Large intestine (tissue), 3 donors: ENCODE measurements around the gene NUDT14. TPM values are rescaled to one million over a fixed set of nuclear protein-coding genes. Genes with fewer than 3 reads are reported as not detected.

ENCODE experiments used
- DNase-seq, 2 donors: peaks; one replicate each; pipeline versions ENCODE4 v3.0.0 to v3.0.0-alpha.2; 2013
- H3K27ac ChIP-seq: one replicate; pipeline ENCODE4 v1.5.1; 2013; ENCODE audit warnings: low read length
- H3K27me3 ChIP-seq: 2 replicates; pipeline ENCODE4 v1.6.1; 2013; ENCODE audit warnings: low read length; ENCODE audit not compliant: control insufficient read depth, insufficient read depth
- H3K36me3 ChIP-seq: 2 replicates; pipeline ENCODE4 v1.6.1; 2013; ENCODE audit warnings: low read length; ENCODE audit not compliant: control insufficient read depth, insufficient read depth
- H3K4me1 ChIP-seq: one replicate; pipeline ENCODE4 v1.6.1; 2013; ENCODE audit warnings: low read length; ENCODE audit not compliant: control insufficient read depth, insufficient read depth
- H3K4me3 ChIP-seq: one replicate; pipeline ENCODE4 v1.5.1; 2013; ENCODE audit warnings: low read length
- H3K9me3 ChIP-seq: one replicate; pipeline ENCODE4 v1.6.1; 2013; ENCODE audit warnings: mild to moderate bottlenecking, low read depth, low read length, moderate library complexity; ENCODE audit not compliant: control insufficient read depth
- WGBS: methylation state at CpG from one replicate; pipeline ENCODE4 v1.1.5; 2013; ENCODE audit warnings: low lambda C conversion rate; ENCODE audit not compliant: insufficient coverage; 5-methylcytosine and 5-hydroxymethylcytosine counted together
- polyA plus RNA-seq: library from polyadenylated mRNA; unstranded; fragments of 120-200 nt; gene quantifications from one replicate; pipeline ENCODE4 v1.2.1, GENCODE V29; 2013

The NUDT14 gene
- polyA plus RNA-seq, 1 donor = 64.4 TPM

DNA sequence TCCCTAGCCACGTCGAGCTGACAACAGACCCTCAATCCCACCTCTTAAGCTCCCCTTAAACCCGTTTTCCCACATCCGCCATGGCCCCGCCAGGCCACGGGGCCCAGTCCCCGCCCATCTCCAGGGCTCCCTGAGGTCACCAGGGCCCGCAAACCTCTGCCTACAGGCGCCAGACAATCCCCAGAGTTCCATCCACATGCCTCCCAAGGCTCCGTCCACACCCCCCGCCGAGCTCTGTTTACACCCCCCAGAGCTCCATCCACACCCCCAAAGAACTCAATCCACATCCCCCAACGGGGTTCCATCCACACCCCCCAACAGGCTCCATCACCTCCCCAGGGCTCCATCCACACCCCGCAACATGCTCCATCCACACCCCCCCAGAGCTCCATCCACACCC lies 21.8 kb downstream of the NUDT14 start:
- no peaks in the 10 kb centered on the region for H3K36me3 ChIP-seq
- H3K27ac ChIP-seq = no peak overlapping the region
- no peak overlapping the region for H3K4me3 ChIP-seq
- H3K27me3 ChIP-seq = no peaks in the 10 kb centered on the region
- DNase-seq = no peak
- no peaks in the 10 kb centered on the region for H3K4me1 ChIP-seq
- H3K9me3 ChIP-seq = no peaks in the 10 kb centered on the region
- WGBS = no CpG with 5 or more reads among the region's 14 CpGs

DNA sequence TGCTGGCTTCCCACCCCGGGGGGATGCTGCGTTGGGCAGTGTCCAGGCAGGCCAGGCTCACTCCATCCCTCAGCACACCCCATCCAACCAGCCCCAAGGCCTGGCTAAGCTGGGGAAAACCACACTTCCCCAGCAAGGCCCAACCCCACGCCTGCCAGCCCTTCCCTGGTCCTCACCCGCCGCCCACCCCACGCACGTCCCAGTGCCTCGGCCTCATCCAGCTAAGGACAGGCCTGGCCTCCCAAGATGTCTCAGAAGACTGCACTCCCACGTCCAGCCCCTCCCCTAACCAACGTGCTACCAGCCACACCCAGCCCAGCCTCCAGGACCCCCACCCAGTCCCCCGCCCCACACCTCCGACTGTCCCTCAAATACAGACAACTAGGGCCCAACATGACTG lies 22.3 kb downstream of the NUDT14 start:
- H3K4me3 ChIP-seq = no peak overlapping the region
- no CpG with 5 or more reads among the region's 12 CpGs for WGBS

DNA sequence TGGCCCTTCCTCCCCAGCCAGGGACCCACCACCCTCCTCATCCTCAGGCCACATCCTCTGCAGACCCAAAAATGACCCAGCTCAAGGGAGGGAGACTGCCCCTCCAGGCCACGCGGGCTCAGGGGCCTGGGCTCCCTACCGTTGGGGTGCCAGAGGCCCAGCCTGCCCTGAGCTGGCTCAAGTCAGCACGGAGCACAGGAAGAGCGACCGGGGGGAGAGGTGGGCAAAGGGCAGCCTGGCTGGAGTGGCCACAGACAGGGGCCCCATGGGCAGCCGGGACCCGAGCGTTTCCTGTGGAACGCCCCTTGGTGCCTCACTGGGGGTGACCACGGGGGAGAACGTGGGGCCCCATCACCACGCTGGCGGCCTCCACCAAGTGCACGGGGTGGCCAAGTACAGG lies 23.2 kb downstream of the NUDT14 start:
- H3K27ac ChIP-seq = no peak overlapping the region
- WGBS = no CpG with 5 or more reads among the region's 15 CpGs
- H3K4me1 ChIP-seq = no peaks in the 10 kb centered on the region
- no peaks in the 10 kb centered on the region for H3K27me3 ChIP-seq
- H3K36me3 ChIP-seq = no peaks in the 10 kb centered on the region
- no peaks in the 10 kb centered on the region for H3K9me3 ChIP-seq
- DNase-seq = no peak
- no peak overlapping the region for H3K4me3 ChIP-seq

More for the DNA sequence above, 22.3 kb downstream of the NUDT14 start:
- H3K36me3 ChIP-seq = no peaks in the 10 kb centered on the region
- H3K27me3 ChIP-seq = no peaks in the 10 kb centered on the region
- H3K9me3 ChIP-seq = no peaks in the 10 kb centered on the region
- no peak overlapping the region for H3K27ac ChIP-seq
- H3K4me1 ChIP-seq = no peaks in the 10 kb centered on the region
- DNase-seq = no peak

DNA sequence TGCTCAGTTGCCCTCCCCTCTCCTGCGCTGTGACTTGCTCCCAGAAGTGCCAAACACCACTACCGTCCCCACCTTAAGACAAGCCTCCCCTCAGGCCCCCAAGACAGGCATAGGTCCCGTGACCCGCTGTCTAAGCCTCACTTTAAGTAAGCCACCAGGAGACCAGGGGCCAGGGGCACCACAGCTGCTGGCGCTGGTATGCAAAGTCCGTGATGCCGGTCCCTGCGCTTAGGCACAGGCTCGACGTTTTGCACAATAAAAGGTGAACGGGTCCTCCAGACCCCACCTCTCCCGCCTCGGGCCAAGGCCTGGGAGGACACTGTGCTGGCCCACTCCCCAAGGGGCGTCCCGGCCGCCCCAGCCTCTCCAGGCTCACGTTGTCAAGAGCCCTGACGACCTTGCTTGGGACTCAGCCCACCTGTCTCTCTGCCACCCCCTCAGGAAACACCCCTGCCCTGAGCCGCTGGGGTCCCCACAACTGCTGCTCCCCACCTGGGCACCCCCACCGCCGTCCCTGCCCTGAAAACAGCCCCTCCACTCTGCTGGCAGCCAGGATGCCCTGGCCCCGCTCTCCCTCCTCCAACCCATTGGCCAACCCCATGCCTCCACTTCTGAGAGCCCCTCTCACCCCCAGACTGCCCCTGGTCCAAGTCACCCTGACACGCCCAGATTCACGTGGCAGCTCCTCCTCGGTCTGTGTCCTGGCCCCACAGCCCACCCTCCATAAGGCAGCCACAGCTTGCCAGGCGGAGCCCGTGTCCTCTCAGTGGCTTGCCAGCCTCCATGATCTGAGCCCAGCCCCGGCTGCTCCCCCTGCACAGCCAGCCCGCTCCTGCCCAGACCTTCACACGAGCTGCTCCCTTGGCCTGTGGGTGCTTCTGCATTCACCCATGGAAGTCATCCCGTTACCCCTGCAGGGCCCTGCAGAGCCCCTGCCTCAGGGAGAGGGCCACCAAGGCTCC lies 24.4 kb downstream of the NUDT14 start:
- Histone ChIP-seq H3K27ac (no peak overlapping the region), H3K4me3 (no peak overlapping the region), H3K27me3 (no peaks in the 10 kb centered on the region), H3K4me1 (no peaks in the 10 kb centered on the region), H3K36me3 (no peaks in the 10 kb centered on the region), H3K9me3 (no peaks in the 10 kb centered on the region)
- no peak for DNase-seq
- no CpG with 5 or more reads among the region's 31 CpGs for WGBS

DNA sequence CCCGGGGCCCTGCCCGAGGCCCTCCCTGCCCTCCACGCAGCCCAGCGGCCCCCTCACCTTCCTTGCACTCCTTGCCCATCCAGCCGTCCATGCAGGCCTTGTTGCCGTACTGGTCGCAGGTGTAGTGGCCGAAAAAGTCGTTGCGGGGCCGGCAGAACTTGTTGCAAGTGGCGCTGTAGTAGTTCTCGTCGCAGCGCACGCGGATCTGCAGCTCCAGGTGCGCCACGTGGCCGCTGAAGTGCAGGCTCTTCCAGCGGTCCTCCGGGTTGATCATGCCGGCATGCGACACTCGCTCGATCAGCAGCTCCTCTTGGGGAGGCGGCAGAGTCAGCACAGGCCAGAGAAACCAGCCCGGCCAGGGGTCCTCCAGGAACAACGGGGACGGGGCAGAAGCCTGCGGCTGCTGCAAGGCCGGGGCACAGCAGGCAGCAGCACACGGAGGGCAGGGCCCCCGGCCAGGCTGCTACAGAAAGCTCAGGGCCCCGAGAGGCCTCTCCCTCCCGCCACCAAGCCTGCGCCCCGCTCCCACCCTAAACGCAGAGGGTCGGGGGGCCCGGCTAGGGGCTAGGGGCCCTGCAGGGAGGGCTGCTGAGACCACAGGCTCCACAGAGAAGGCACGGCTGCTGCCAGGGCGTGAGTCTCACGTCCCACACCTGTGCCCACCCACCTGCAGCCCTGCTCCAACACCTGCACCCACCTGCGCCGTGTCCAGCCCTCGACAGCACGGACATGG lies 25.3 kb downstream of the NUDT14 start:
- no peak overlapping the region for H3K4me3 ChIP-seq
- no CpG with 5 or more reads among the region's 48 CpGs for WGBS
- H3K4me1 ChIP-seq = no peaks in the 10 kb centered on the region
- H3K27ac ChIP-seq = no peak overlapping the region
- no peaks in the 10 kb centered on the region for H3K27me3 ChIP-seq
- H3K36me3 ChIP-seq = no peaks in the 10 kb centered on the region
- no peaks in the 10 kb centered on the region for H3K9me3 ChIP-seq
- no peak for DNase-seq

DNA sequence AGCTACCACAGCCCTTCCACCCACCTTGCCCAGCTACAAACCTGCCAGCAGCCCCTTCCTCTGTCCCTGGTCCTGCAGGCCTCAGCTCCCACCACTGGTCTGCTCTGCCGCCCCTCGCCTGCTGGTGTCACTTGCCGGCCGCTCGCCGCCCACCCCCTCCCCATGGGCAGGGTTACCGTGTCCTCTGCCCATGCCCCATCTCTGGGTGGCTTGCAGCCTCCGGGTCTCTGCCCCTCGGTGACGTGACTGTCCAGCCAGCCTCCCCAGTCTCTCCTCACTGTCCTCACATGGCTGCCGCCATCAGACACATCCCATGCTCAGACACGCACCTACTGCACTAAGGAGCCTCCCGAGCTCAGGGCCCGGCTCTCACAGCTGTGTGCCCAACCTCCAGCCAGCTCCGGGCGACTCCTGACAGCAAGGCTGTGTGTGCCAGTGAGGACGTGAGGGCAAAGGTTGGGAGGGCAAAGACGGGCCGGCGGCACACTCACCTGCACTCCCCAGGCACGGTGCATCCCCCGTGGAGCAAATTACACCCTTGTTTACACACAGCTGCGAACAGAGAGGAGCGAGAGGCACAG lies 26.0 kb downstream of the NUDT14 start:
- H3K4me1 ChIP-seq = no peaks in the 10 kb centered on the region
- H3K27me3 ChIP-seq = no peaks in the 10 kb centered on the region
- no peaks in the 10 kb centered on the region for H3K9me3 ChIP-seq
- no peak for DNase-seq
- H3K27ac ChIP-seq = no peak overlapping the region
- H3K36me3 ChIP-seq = no peaks in the 10 kb centered on the region
- no CpG with 5 or more reads among the region's 24 CpGs for WGBS
- no peak overlapping the region for H3K4me3 ChIP-seq

DNA sequence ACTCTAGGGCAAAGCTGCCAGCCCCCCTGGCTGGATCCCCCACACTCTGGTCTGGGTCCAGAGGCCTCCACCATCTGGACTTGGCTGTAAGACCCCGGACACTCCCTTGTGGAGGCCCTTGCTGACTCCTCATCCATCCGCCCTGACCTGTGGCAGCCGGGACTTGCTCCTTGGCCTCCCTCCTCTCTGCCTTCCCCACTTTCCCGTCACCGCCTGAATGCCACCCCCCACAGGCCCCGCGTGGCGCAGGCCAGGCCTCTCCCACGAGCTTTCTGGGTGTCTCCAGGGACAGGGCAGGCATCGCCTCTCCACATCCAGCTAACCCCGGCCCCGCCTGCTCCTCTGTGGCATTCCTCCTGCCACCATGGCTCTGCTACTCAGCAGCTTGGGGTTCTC lies 26.6 kb downstream of the NUDT14 start:
- Histone ChIP-seq H3K27ac (no peak overlapping the region), H3K36me3 (no peaks in the 10 kb centered on the region), H3K4me3 (no peak overlapping the region), H3K9me3 (no peaks in the 10 kb centered on the region), H3K4me1 (no peaks in the 10 kb centered on the region), H3K27me3 (no peaks in the 10 kb centered on the region)
- no CpG with 5 or more reads among the region's 12 CpGs for WGBS
- DNase-seq = no peak

DNA sequence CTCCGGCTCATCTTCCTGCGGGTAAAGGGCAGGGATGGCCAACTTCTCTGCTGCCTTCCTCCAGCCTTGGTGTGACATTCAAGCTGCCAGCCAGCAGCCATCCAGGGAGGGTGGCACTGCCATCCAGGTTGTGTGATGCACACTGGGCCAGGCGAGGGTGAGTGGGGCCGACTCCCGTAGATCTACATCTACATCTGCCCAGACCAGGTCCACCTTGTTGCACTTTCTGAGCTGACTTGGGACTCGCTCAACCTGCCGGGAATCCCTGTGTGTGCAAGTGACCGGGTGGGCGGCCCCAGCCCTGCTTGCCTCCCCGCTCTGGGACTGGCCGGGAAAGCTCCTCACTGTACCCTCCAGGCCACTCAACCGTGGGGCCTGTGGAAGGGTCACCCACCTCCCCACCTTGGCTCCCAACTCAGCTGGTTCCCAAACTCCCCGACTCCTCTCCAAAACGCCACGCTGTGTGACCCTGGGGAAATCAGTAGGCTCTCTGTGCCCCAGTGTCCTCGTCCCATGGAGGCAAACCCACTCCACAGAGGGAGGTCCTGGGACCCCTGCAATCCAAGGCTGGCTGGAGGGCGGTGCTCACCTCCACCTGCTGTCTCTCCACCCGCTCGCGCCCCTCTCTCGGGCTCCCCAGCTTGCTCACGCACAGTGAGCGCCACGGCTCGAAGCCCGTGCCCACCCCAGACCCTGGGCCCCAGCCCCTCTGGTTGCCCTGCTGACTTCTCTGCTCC lies 27.2 kb downstream of the NUDT14 start:
- no peaks in the 10 kb centered on the region for H3K4me1 ChIP-seq
- no peaks in the 10 kb centered on the region for H3K27me3 ChIP-seq
- DNase-seq = no peak
- H3K27ac ChIP-seq = no peak overlapping the region
- no peaks in the 10 kb centered on the region for H3K36me3 ChIP-seq
- WGBS = no CpG with 5 or more reads among the region's 26 CpGs
- H3K4me3 ChIP-seq = no peak overlapping the region
- no peaks in the 10 kb centered on the region for H3K9me3 ChIP-seq

DNA sequence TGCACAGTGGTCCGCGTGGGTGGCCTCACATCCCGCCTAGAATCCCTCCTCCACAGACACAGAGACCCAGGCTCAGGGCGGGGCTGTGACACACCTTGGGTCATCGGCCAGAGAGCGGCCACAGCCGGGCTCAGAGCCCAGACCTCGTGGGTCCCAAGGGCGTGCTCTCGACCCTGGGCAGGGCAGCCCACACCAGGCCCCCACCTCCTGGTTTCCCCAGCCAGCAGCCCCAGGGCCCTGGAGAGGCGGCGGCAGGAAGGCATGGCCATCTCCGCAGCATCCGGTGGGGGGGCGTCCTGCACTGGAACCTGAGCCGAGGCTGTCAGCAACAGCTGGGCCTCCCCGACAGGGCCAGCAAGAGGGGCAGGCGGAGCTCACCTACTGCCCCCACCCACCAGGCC lies 27.8 kb downstream of the NUDT14 start:
- Histone ChIP-seq H3K27me3 (no peaks in the 10 kb centered on the region), H3K27ac (no peak overlapping the region)
- no CpG with 5 or more reads among the region's 18 CpGs for WGBS

DNA sequence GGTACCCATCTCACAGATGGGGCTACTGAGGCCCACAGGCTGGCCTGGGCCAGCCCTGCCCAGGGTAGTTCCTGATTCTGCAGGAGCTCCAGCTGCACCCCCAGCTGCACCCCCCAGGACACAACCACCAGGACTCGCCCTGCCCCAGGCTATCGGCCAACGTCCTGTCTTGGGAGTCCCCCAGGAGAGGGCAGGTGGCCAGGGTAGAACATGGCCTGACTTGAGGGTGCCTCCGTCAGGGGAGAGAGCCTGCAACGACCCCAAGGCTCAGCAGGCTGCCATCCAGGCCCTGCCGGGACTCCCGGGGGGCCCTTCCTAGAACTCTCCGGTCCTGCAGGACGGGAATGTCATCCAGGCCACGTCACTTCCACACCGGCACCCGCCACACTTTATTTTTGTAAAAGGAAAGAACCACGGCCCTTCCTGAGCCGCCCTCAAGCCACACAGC lies 28.3 kb downstream of the NUDT14 start:
- no peak overlapping the region for H3K4me3 ChIP-seq
- DNase-seq = no peak
- WGBS = no CpG with 5 or more reads among the region's 14 CpGs
- H3K36me3 ChIP-seq = no peaks in the 10 kb centered on the region
- no peaks in the 10 kb centered on the region for H3K4me1 ChIP-seq
- H3K27me3 ChIP-seq = no peaks in the 10 kb centered on the region
- no peak overlapping the region for H3K27ac ChIP-seq
- no peaks in the 10 kb centered on the region for H3K9me3 ChIP-seq

More for the DNA sequence above, 27.8 kb downstream of the NUDT14 start:
- Histone ChIP-seq H3K4me3 (no peak overlapping the region), H3K4me1 (no peaks in the 10 kb centered on the region), H3K9me3 (no peaks in the 10 kb centered on the region), H3K36me3 (no peaks in the 10 kb centered on the region)
- DNase-seq = no peak
